NCI-H2107 treated with DMSO at 0.1 percent for 48 hours (cell line): ENCODE measurements around the gene BBOF1.
"Not testable (repeated sequence)": the region's sequence is repeated elsewhere in the genome, so short reads cannot be mapped to it uniquely, and the experiment has no call there.

ENCODE experiments used
- DNase-seq: peaks from one replicate; lab custom pipeline; 2025; ENCODE audit not compliant: unreplicated experiment; lab: John Stamatoyannopoulos, UW

Gene BBOF1, protein sequence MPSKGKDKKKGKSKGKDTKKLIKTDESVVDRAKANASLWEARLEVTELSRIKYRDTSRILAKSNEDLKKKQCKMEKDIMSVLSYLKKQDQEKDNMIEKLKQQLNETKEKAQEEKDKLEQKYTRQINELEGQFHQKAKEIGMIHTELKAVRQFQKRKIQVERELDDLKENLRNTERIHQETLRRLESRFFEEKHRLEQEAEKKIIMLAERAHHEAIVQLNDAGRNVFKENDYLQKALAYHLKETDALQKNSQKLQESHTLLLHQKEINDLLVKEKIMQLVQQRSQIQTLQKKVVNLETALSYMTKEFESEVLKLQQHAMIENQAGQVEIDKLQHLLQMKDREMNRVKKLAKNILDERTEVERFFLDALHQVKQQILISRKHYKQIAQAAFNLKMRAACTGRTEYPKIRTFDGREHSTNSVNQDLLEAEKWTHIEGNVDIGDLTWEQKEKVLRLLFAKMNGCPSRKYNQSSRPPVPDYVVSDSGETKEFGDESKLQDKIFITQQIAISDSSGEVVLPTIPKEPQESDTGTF

DNA sequence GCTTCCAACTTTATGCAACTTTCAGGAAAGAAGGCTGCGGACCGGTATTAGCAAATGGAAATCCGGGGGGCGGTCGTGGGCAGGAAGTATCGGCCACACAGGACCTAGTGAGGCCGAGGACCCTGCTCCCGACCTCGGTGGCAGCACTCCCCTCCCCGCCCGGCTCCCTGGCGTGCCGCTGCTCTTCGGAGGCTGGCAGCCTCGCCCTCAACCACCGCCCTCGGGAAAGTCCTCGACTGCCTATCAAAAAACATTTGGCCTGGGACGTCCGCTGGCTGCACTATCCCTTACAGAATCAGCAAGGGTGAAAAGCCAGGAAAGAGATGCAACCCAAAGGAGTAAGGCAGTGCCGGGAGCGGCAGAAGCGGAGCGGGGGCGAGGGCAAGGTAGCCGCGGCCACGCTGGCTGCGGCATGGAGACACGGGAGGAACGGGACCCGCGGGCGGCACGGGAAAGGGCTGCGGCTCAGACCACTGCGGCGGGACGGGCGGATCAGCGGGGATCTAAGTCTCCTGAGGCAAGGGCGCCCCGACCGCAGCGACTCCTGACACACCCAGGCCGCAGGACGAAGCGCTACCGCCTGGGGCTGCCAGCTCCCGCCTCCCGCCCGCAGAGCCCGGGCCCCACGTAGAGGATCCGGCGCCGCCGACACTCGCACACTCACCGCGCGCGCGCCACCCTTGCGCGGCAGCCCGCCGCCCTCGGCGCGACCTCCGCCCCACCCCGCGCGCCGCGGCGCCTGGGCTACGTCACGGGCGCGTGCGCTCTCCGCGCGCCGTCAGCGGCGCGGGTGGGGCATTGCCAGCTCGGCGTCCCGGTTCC is at the start of gene BBOF1, which contains the start of gene ENTPD5:
TSS of gene BBOF1 (plus strand) at position 764 of the 822 bp plus-strand sequence. CDS start 130 bp downstream, outside the sequence.
TSS of gene ENTPD5 (minus strand) at position 703 of the 822 bp plus-strand sequence. CDS start 31,186 bp downstream, outside the sequence.
- peak; percentile 84 for DNase-seq

- peak; percentile 34 for DNase-seq
These were observed 45.7 kb upstream of the BBOF1 start for GRCh38 chr14:73973497-73973896.

- no peak for DNase-seq
These were observed 43.0 kb upstream of the BBOF1 start for GRCh38 chr14:73976125-73976524.

DNA sequence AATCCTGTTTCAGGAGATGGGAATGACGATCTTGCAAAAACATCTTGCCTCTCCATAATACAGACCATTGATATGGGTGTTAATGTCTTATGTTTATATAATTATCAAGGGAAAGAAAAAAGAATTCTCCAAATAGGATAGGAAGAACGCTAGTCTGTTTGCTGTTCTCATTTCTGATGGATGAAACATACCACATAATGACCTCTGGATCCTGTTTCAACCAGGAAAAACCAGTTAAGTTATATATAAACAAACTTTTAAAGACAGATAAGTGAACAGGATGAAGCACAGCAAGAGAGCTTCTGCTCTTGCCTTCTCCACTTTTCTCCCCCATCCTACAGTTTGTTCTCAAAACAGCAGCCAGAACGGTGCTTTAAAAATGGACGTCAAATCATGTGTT is 41.3 kb upstream of the BBOF1 start:
- DNase-seq = no peak

DNA sequence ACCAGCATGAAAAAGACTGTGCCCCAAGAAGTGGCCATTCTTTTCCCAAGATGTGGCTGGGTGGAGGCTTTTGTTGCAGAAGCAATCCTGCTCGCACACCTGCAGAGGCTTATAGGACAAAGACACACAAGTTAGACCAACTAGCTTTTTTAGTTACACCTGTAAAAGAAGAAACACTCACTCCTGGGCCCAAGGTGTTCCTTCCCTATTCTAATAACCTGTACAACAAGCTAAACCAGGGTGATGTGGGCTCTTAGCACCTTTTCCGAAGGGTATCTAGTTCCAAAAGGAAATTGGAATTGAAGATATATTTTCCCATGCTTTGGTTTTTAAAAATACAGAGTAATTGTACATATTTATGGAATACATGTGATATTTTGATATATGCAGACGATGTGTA is 31.1 kb upstream of the BBOF1 start:
- no peak for DNase-seq

DNA sequence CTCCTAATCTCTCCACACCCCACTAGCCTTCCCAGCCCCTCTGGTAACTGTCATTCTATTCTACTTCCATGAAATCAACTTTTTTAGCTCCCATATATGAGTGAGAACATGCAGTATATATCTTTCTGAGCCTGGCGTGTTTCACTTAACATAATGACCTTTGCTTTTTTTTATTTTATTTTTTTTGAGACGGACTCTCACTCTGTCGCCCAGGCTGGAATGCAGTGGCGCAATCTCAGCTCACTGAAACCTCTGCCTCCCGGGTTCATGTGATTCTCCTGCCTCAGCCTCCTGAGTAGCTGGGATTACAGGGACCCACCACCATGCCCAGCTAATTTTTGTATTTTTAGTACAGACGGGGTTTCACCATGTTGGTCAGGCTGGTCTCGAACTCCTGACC is 30.5 kb upstream of the BBOF1 start:
- DNase-seq = not testable (repeated sequence)

GRCh38 chr14:73991092-73991491 is 28.1 kb upstream of the BBOF1 start:
- no peak for DNase-seq

DNA sequence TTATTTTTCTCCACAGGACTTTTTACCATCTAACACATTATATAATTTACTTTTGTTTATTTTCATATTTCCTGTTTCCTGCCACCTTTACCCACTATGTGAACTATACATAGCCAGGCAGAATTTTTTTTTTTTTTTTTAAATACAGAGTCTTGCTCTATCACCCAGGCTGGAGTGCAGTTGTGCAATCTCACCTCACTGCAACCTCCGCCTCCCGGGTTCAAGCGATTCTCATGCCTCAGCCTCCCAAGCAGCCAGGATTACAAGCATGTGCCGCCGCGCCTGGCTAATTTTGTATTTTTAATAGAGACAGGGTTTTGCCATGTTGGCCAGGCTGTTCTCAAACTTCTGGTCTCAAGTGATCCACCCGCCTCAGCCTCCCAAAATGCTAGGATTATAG is 24.2 kb upstream of the BBOF1 start:
- not testable (repeated sequence) for DNase-seq

GRCh38 chr14:73995977-73996378 is 23.2 kb upstream of the BBOF1 start:
- peak; percentile 95 for DNase-seq

- no peak for DNase-seq
These were observed 22.4 kb upstream of the BBOF1 start for GRCh38 chr14:73996731-73997107.

GRCh38 chr14:73997108-73997943 is 21.8 kb upstream of the BBOF1 start:
- peak; percentile 70 for DNase-seq

DNA sequence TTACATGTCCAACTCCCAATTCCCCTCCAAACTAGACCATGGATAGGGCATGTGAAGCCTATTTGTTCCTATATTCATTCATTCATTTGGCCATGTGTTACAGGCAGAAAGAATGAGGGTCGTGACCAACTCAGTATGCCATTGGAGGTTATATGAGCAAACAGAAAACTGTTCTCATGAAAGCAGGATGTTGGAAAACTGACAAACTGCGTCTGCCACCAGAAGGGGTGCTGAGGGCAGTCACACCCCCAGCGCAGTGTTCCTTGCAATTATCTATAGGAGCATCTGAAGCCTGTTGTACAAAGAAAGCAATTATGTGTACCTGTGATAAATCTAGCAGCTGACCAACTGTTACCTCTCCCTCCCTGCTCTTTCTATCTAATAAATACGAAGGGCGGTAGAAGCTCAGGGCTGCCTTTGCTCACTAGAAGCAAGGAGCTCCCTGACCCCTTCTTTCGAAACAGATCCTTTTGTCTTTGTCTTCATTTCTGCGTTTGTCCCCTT is 21.2 kb upstream of the BBOF1 start:
- no peak for DNase-seq

DNA sequence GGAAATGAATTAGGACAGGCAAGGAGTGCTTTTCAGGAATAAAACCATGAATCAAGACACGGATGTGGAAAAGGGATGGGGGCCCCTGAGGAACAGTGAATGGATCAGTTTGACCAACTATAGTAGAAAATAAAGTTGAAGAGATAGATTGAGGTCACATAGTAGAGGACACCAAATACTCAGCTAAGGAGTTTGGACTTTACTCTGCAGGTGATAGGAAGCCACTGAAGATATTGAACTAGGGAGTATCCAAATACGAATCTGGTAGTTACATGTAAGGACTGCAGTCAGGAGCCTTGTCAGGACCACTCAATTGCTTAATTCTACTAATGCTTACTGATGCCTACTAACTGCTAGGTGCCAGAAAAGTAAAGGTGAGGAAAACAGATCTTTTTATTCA is 20.4 kb upstream of the BBOF1 start:
- DNase-seq = no peak

GRCh38 chr14:74005664-74006063 is 13.5 kb upstream of the BBOF1 start:
- DNase-seq = not testable (repeated sequence)

DNA sequence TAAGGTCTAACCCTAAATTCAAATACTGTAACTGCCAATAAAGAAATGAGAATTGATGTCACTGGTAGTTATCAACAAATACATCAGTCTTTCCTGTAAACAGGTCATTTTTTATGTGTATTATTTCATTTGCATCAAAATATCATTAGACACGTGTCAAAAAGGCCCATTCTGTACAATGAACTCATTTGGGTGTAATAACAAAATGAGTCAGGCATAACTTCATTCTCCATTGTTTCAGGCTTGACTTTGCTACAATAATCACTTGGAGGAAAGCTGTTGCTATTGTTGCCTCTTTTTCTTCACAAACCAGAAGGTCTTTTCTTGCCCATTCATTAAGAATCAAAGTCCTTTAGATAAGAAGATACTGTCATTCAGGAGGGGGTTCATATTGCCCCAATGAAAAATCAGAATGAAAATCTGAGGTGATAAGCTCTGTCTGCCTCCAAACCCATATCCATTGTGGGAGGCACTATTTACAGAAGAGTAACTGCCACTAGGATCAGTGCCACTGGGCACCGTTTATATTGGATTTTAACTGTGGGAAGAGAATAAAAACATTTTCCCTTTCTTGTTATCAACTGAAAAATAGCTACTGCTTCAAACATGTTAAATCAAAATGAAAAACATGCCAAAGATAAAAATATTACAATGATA is 10.2 kb upstream of the BBOF1 start:
- no peak for DNase-seq

DNA sequence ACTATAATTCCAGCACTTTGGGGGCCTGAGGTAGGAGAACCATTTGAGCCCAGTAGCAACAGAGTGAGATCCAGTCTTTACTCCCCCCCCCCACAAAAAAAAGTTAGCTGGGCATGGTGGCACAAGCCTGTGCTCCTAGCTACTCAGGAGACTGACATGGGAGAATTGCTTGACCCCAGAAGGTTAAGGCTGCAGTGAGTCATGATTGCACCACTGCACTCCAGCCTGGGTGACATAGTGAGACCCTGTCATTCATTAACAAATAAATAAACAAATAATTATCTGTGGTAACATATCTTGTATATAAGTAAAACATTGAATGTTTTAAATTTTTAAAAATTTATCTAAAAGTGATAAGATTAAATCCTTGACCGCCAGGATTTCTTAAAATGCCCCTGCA is 4.8 kb upstream of the BBOF1 start:
- DNase-seq = no peak

DNA sequence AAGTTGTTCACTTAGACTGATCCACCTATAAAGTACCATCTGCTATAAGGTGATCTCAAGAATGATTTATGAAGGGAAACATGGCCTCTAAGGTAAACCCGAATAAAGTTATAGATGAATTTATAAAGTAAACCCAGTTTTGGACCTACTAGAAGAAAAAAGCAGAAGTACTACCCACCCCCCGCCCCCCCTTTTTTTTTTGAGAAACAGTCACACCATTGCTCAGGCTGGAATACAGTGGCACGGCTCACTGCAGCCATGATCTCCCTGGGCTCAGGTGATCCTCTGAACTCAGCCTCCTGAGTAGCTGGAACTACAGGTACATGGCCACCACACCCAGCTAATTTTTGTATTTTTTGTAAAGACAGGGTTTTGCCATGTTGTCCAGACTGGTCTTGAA is 4.0 kb upstream of the BBOF1 start:
- DNase-seq = no peak

- no peak for DNase-seq
These were observed 3.2 kb upstream of the BBOF1 start for GRCh38 chr14:74015963-74016362.

DNA sequence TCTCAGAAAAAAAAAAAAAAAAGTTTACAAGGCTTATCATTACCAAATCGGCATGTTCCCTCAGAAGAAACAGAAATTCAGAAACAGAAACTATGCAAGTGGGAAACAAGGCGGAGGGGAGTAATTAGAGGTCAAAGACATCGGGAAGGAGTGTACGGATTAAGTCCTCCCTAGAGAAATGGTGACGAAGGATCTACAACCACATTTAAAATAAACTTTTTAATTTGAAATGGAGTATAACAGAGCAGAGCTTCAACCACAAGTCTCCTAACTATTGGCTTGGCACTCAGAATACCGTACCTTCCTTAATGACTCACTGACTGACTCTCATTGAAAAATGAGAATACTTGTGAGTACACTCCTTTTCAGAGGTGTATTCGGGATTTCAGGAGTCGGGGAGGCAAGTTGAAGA is 969 bp upstream of the BBOF1 start:
- DNase-seq = no peak
